ENCODE measurements around the gene ARHGEF9. TPM values are rescaled to one million over a fixed set of nuclear protein-coding genes. Genes with fewer than 3 reads are reported as not detected.
"Not testable (repeated sequence)": the region's sequence is repeated elsewhere in the genome, so short reads cannot be mapped to it uniquely, and the experiment has no call there.

Gene ARHGEF9
- total and polyA plus RNA-seq, 12 donors: 8.6 to 63.2 (median 45.4) TPM

- Histone ChIP-seq H3K9me3 (no peaks in the 10 kb centered on the region), H3K27me3 (peaks cover 0 to 12% (median 0%) of the 10 kb centered on the region in 7 donors), H3K36me3 (peaks cover 0 to 30% (median 0%) of the 10 kb centered on the region in 9 donors), H3K4me3 (no peak overlapping the region), H3K27ac (peak overlapping the region in 7 of 10 donors; percentile 16 to 76 (median 66)), H3K4me1 (peaks cover 0 to 28% (median 12%) of the 10 kb centered on the region in 9 donors)
- peak in 6 of 8 donors; percentile 25 to 57 (median 46) for ATAC-seq
- TF ChIP-seq, protein P1, sequence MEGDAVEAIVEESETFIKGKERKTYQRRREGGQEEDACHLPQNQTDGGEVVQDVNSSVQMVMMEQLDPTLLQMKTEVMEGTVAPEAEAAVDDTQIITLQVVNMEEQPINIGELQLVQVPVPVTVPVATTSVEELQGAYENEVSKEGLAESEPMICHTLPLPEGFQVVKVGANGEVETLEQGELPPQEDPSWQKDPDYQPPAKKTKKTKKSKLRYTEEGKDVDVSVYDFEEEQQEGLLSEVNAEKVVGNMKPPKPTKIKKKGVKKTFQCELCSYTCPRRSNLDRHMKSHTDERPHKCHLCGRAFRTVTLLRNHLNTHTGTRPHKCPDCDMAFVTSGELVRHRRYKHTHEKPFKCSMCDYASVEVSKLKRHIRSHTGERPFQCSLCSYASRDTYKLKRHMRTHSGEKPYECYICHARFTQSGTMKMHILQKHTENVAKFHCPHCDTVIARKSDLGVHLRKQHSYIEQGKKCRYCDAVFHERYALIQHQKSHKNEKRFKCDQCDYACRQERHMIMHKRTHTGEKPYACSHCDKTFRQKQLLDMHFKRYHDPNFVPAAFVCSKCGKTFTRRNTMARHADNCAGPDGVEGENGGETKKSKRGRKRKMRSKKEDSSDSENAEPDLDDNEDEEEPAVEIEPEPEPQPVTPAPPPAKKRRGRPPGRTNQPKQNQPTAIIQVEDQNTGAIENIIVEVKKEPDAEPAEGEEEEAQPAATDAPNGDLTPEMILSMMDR (IDR thresholded peaks at IDR 0.05): no peak
- 43 to 58% methylated on average over 1 of the region's 1 CpG for WGBS, 2 donors
- DNase-seq: peak in 1 of 2 donors; percentile 7
- intact Hi-C loops (cut with DNase I): loop anchor here in 1 of 10 donors (5.0 kb wide), 1 partner anchor 692 kb away; no protein-coding TSS in a partner anchor
These were observed 126.1 kb downstream of the ARHGEF9 start for GRCh38 chrX:63658920-63659319.

GRCh38 chrX:63657821-63658220 is 127.2 kb downstream of the ARHGEF9 start:
- Histone ChIP-seq H3K9me3 (no peaks in the 10 kb centered on the region), H3K36me3 (peaks cover 0 to 37% (median 0%) of the 10 kb centered on the region in 9 donors), H3K4me1 (peaks cover 0 to 28% (median 12%) of the 10 kb centered on the region in 9 donors), H3K27me3 (peaks cover 0 to 6% (median 0%) of the 10 kb centered on the region in 7 donors), H3K4me3 (no peak overlapping the region), H3K27ac (peak overlapping the region in 7 of 10 donors; percentile 44 to 76 (median 66))
- ATAC-seq (peak; percentile 56 to 91 (median 86)), DNase-seq (peak; percentile 33 to 44)
- TF ChIP-seq, protein P1 (IDR thresholded peaks at IDR 0.05): no peak
- WGBS, 2 donors: 28 to 55% methylated on average over 6 of the region's 6 CpGs
- intact Hi-C loops (cut with DNase I): loop anchor here in 1 of 10 donors (5.0 kb wide), 1 partner anchor 691 kb away; no protein-coding TSS in a partner anchor

DNA sequence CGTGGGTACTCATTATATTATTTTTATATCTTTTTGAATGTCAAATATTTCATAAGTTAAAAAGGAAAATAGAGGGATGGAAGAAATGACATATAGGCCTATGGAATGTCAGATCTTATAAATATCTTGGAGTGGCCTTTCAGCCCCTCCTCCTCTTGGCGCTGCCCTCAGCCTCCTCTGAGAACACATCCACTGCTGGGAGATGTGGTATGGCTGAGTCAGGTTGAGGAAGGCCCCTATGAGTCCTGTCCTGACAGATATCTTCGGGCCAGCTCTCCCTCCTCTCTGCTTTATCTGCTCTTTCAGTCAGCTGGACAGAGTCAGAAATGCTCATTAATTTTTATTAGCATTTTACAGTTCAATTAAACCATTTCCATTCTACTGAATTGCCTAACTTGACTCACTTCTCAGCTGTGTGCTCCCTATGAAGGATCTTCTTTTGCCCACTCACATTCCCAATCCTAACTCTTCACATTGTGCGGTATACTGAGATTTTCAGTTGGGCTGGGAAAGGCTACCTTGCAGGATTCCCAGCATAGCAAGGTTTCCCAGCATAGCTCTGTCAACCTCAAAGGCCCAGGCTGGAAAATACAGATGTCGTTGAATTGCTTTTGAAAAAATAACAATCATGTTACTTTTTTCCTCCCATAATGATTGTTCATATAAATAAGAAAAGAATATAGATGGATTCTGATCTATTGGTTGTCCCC is 128.0 kb downstream of the ARHGEF9 start:
- TF ChIP-seq, protein P1 (IDR thresholded peaks at IDR 0.05): no peak
- 52 to 56% methylated on average over 5 of the region's 5 CpGs for WGBS, 2 donors
- peaks cover 0 to 28% (median 12%) of the 10 kb centered on the region in 9 donors for H3K4me1 ChIP-seq
- peak overlapping the region in 7 of 10 donors; percentile 44 to 76 (median 66) for H3K27ac ChIP-seq
- ATAC-seq (peak in 4 of 8 donors; percentile 53 to 69 (median 59)), DNase-seq (peak in 1 of 2 donors; percentile 4)
- H3K9me3 ChIP-seq: no peaks in the 10 kb centered on the region
- H3K36me3 ChIP-seq: peaks cover 0 to 37% (median 0%) of the 10 kb centered on the region in 9 donors
- no peak overlapping the region for H3K4me3 ChIP-seq
- intact Hi-C loops (cut with DNase I): loop anchor here in 1 of 10 donors (5.0 kb wide), 1 partner anchor 690 kb away; no protein-coding TSS in a partner anchor
- peaks cover 0 to 6% (median 0%) of the 10 kb centered on the region in 7 donors for H3K27me3 ChIP-seq

DNA sequence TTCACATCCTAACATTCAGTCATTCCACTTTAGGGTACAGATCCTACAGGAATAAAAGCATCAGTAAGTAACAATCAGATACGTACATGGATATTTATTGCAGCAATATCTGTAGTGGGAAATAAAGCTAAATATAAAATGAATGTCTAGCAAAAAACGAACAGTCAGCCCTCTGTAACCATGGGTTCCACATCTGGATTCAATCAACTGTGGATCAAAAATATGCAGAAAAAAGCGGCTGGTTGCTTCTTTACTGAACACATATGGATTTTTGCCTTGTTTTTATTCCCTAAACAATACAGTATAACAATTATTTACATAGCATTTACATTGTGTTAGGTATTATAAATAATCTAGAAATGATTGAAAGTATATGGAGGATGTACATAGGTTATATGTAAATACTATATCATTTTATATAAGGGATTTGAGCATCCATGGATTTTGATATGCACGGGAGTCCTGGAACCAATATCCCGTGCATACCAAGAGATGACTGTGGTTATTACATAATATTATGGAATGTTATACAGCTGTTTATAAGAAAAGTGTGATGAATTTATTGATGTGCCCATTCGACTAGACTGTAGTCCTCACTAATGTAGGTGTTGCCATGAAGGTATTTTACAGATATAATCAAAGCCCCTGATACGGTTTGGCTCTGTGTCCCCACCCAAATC is 132.8 kb downstream of the ARHGEF9 start:
- peaks cover 0 to 36% (median 0%) of the 10 kb centered on the region in 9 donors for H3K36me3 ChIP-seq
- H3K27ac ChIP-seq: no peak overlapping the region
- no peaks in the 10 kb centered on the region for H3K27me3 ChIP-seq
- no peak for ATAC-seq
- TF ChIP-seq, protein P1 (IDR thresholded peaks at IDR 0.05): no peak
- intact Hi-C loops (cut with DNase I): no loop called here
- DNase-seq: no peak
- WGBS, 2 donors: 72 to 75% methylated on average over 7 of the region's 7 CpGs
- H3K4me3 ChIP-seq: no peak overlapping the region
- no peaks in the 10 kb centered on the region for H3K9me3 ChIP-seq
- peaks cover 0 to 10% (median under 1%) of the 10 kb centered on the region in 9 donors for H3K4me1 ChIP-seq

- H3K9me3 ChIP-seq; ATAC-seq; intact Hi-C loops (cut with DNase I); H3K4me3 ChIP-seq; H3K27ac ChIP-seq; H3K27me3 ChIP-seq; DNase-seq; H3K4me1 ChIP-seq: not testable (repeated sequence)
- H3K36me3 ChIP-seq: peaks cover 0 to 33% (median 0%) of the 10 kb centered on the region in 9 donors
- WGBS, 2 donors: 87 to 94% methylated on average over 2 of the region's 2 CpGs
These were observed 139.3 kb downstream of the ARHGEF9 start for GRCh38 chrX:63645748-63646147.
